ENCODE measurements around the gene FAM89B.

Gene FAM89B

DNA sequence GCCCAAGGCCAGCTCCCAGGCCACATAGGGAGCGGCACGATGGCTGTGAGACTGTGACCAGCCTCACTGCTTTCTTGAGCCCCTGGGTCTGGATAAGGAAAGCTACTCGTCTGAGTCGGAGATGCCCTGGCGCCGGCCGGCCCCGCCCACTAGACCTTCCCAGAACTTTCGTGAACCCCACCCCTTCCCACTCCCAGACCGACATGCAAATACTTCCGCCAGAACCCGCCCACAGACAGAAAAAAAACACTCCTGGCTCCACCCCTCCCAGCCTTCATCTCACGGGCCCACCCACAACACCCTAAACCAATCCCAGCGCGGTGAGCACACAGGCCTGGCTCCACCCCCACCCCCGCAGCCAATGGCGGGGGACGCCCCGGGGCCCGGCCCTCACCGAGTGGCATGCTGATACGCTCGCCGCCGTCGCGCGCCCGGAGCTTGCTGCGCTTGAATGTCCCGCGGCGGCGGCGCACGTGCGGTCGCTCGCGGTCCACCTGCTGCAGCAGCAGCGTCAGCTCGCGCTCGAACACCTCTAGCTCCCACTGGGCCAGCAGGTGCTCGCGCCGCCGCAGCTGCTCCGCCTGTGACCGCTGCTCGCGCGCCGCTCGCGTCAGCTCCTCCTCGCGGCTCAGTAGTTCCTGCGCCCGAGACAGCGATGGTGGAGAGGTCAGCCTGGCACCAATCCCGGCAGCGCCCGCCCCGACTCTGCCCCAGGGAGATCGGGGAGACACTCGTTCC is 34.7 kb downstream of the FAM89B start:
- DNase-seq (ENCODE audit: low read depth): no peak
- H3K4me3 ChIP-seq (ENCODE audit: low read depth, low read length): no peak overlapping the region
- no peak for TF ChIP-seq CTCF (IDR thresholded peaks at IDR 0.05; ENCODE audit: low read depth, low read length, missing control alignments)

GRCh38 chr11:65607614-65608426 is 35.5 kb downstream of the FAM89B start:
- H3K4me3 ChIP-seq (ENCODE audit: low read depth, low read length): no peak overlapping the region
- no peak for DNase-seq (ENCODE audit: low read depth)

DNA sequence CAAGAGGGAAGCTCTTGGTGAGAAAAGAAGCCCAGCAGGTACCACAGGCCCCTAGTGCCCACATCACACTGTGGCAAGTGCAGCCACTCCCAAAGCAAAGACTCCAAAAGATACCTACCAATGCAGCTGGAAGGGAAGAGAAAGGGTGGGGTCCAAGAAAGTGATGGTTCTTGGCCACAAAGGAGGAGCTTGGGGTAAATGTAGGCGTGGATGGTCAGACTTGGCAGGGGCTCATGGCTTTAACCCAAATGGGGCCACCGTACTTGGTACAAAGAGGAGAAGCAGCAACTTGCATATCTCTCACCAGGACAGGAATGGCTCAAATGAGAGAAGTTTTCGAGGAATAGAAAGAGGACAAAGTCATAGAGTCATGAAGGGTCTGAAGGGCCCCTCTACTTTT is 36.9 kb downstream of the FAM89B start:
- no peak overlapping the region for H3K4me3 ChIP-seq (ENCODE audit: low read depth, low read length)
- no peak for DNase-seq (ENCODE audit: low read depth)
- no peak for TF ChIP-seq CTCF (IDR thresholded peaks at IDR 0.05; ENCODE audit: low read depth, low read length, missing control alignments)

More at GRCh38 chr11:65607614-65608426, 35.5 kb downstream of the FAM89B start:
- no peak for TF ChIP-seq CTCF (IDR thresholded peaks at IDR 0.05; ENCODE audit: low read depth, low read length, missing control alignments)

- H3K4me3 ChIP-seq (ENCODE audit: low read depth, low read length): no peak overlapping the region
- TF ChIP-seq CTCF (IDR thresholded peaks at IDR 0.05; ENCODE audit: low read depth, low read length, missing control alignments): no peak
- no peak for DNase-seq (ENCODE audit: low read depth)
Observed at GRCh38 chr11:65609665-65610064, 37.3 kb downstream of the FAM89B start.

DNA sequence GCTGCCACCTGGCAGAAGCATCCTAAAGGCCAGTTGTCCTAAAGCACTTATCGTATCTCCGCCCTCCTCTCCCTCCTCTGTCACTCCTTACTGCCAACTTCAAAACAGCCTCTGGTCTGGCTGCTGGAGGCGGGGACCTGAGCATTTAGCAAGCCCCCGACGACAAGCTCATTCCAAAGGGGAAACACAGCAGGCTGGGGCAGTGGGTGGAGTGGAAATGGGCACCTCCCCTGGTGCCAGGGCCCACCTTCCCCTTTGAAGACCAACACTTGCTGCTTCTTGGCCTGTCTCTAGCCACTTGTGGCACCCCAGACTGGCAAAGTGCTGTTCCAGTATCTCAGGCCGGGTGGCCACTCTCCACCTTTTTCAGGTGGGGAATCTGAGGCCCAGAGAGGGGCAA is 38.1 kb downstream of the FAM89B start:
- no peak overlapping the region for H3K4me3 ChIP-seq (ENCODE audit: low read depth, low read length)
- TF ChIP-seq CTCF (IDR thresholded peaks at IDR 0.05; ENCODE audit: low read depth, low read length, missing control alignments): no peak
- no peak for DNase-seq (ENCODE audit: low read depth)

DNA sequence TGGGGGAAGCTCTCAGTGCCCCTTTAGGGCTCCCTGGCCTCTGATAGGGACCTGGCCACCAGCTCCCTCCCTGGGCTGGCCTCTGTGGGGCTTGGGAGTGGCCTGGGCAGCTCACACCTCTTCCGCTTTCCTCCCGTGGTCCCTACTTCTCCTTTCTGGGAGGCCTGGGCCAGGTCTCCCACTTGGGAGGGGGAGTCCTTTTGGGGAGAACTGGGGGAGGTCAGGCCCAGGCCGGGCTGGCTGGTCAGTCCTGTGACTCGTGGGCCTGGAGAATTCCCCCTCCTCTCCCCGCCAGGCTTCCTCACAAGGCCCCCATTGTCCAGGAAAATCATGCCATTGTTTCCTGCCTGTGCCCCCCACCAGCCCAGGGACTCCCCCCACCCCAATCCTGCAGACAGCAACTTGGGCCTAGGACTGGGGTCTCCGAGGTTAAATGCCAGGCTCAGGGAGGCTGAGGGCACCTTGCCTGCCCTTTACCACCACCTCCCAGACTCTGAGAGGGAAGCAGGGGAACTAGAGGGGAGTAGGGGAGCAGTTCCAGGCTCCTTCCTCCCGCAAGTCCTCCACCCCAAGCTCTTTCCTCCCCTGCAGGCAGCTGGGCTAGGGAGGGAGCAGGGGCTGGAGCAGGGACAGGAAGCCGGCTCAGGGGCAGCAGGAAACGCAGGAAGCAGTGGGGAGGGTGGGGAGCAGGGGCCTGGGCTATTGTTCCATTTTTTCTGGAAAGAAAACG is 38.9 kb downstream of the FAM89B start:
- no peak overlapping the region for H3K4me3 ChIP-seq (ENCODE audit: low read depth, low read length)

More for the DNA sequence above, 38.9 kb downstream of the FAM89B start:
- TF ChIP-seq CTCF (IDR thresholded peaks at IDR 0.05; ENCODE audit: low read depth, low read length, missing control alignments): no peak
- no peak for DNase-seq (ENCODE audit: low read depth)
